ENCODE results near the gene SPINT2.
A peak's percentile ranks its signal among the peaks of the same experiment; 100 is the strongest.

SPINT2 gene

GRCh38 chr19:38303517-38304351 is 39.4 kb downstream of the SPINT2 start, which contains the start of gene C19orf33:
C19orf33 (plus strand) TSS chr19:38304251; CDS start chr19:38304262, 11 bp downstream.
- DNase-seq: no peak

DNA sequence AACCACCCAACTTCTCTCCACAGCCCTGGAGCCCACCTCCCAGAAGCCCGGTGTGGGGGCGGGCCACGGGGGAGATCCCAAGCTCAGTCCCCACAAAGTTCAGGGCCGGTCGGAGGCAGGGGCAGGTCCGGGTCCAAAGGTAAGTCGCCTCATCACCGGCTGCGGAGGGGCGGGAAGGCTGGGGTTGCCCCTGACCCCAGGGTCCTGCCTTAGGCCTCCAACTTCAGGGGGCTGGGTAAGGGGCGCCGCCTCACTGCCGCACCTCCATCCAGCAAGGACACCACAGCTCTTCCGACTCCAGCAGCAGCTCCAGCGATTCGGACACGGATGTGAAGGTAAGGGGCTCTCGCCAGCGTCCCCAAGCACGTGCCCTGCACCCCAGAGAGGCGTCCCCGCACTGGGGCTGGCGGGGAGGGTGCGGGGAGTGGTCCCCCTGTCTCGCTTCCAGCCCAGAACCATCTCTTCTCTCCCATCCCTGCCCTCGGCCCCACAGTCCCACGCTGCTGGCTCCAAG is 40.0 kb downstream of the SPINT2 start:
- DNase-seq: no peak

DNA sequence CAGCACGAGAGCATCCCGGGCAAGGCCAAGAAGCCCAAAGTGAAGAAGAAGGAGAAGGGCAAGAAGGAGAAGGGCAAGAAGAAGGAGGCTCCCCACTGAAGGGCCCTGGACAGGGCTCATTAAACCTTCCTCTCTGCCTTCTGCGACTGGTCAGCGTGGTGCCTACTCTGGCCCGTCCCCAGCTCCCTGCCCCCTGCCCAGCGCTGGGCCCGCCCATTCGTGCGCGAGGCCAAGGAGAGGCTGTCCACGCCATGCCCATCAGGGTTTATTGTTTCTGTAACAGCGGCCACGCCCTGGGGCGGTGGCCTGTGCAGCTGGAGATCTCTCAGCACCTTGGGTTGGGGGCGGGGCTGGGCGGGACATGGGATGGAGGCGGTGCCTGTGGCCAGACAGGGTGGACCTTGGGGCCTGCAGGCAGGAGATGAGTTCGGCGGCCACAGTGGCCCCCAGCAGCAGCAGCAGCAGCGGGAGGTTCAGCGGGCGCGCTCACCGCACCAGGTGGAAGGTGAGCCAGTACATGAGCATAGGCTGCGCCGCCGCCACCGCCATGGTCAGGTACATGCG is 40.6 kb downstream of the SPINT2 start:
- no peak for DNase-seq

DNA sequence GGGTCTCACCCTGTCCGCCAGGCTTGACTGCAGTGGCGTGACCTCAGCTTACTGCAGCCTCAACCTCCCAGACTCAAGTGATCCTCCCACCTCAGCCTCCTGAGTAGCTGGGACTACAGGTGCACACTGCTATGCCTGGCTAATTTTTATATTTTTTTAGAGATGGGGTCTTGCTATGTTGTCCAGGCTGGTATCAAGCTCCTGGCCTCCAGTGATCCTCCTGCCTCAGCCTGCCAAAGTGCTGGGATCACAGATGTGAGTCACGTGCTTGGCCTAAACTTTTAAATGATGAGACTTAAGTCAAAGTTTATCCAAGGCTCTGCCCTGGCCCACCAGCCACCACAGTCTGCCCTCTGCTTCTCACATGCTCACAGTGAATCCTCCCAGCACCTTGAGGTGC is 41.9 kb downstream of the SPINT2 start:
- no peak for DNase-seq

GRCh38 chr19:38307076-38307475 is 42.7 kb downstream of the SPINT2 start:
- DNase-seq: no peak

- no peak for DNase-seq
Measured at GRCh38 chr19:38307597-38307996, 43.2 kb downstream of the SPINT2 start.

DNA sequence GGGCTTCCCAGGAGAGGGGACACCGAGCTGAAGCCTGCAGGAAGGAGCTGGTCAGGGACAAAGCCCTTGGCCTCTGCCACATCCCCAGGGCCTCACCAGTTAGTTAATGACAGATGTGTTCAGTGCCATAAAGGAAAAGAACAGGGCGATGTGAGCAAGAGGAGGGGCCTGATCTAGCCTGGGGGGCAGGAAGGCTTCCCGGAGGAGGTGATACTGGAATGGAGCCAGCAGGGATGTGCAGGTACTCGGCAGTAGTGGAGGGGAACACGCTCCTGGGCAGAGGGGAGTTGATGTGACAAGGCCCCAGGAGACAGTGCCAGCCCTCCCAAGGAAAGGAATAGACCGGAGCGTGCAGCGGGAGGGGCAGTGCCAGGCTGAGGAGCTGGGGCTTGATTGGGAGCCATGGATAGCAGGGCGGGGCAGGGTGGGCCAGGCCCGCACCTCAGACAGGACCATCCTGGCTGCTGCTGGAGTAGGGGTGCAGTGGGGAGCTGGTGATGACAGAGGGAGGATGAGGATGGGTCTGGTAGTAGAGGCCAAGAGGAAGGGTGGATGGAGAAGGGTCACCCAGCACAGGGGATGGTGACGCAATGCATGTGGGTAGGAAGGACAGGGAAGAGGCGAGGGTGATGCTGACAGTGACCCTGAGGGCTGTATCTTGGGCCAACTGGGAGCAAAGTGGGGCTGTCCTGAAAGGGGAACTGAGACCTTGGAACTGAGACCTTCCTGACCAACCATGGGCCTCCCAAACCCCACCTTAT is 43.8 kb downstream of the SPINT2 start:
- DNase-seq: peak; percentile 47

DNA sequence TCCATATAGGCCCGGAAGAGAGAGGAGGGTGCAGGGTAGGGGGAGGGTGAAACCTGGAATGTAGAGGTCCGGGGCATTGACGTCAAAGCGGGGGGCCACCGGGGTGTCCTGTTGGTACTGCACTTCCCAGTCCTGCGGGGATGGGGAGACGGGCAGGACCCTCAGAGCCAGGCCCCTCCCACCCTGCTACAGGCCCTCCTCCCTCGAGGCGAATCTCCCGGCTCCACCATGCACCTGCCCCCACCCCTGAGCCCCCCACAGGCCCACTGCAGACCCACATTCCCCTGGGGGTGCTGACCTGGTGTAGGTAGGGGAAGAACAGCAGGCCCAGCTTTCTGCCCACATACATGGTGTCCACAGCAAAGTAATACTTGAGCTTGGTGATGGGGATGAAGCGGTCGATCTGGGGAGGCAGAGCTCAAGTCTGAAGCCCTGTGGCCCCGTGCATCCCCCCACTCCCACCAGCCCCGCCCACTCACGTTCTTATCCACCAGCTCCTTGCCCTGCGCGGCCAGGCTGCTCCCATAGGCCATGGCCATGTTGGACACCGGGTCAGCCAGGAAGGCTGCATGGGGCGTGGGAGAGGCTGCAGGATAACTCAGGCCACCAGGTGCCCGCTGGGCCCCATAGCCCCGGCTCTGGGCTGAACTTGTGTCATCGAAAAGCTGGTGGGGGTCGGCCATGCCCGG is 44.7 kb downstream of the SPINT2 start:
- no peak for DNase-seq

GRCh38 chr19:38309615-38310278 is 45.4 kb downstream of the SPINT2 start:
- no peak for DNase-seq

GRCh38 chr19:38310279-38310670 is 45.9 kb downstream of the SPINT2 start:
- DNase-seq: no peak

DNA sequence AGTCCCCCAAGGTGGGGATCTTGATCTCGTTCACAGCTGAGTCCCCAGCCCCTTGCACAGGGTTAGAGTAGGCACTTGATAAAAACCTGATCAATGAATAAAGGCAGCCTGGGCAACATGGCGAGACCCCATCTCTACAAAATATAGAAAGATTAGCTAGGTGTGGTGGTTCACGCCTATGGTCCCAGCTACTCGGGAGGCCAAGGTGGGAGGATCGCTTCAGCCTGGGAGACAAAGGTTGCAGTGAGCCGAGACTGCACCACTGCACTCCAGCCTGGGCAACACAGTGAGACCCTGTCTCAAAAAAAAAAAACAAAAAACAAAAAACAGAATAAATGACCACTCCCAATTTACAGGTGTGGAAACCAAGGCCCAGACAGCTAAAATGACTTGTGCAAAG is 46.6 kb downstream of the SPINT2 start:
- no peak for DNase-seq

- peak; percentile 98 for DNase-seq
Measured at GRCh38 chr19:38315657-38316476, 51.5 kb downstream of the SPINT2 start, which contains the start of gene YIF1B. YIF1B (minus strand) TSS chr19:38315947; CDS start chr19:38315917, 30 bp downstream.

GRCh38 chr19:38316477-38317067 is 52.2 kb downstream of the SPINT2 start:
- no peak for DNase-seq

- DNase-seq: peak; percentile 65
Measured at GRCh38 chr19:38317104-38317612, 52.8 kb downstream of the SPINT2 start.

- no peak for DNase-seq
Measured at GRCh38 chr19:38318660-38319059, 54.3 kb downstream of the SPINT2 start.

GRCh38 chr19:38319421-38320258 is 55.3 kb downstream of the SPINT2 start, which contains the start of gene KCNK6:
KCNK6 (plus strand) TSS chr19:38319845; CDS start chr19:38319951, 106 bp downstream.
- DNase-seq: peak; percentile 63

DNA sequence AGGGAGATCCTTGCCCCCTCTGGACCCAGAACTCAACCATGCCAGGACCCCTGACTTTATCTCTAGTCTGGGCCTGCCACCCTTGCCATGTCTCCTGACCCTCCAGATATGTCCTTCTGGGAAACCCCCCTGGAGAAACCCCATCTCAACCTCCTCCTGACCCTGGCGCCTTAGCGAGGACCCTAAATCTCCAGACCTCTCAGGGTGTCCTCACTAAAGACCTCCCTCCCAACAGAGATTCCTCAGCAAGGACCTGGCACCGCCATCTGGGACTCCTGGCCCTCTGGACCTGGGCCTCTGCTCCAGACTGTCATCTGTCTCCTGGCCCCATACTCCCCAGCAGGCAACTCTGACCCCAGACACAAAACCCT is 56.6 kb downstream of the SPINT2 start:
- no peak for DNase-seq

GRCh38 chr19:38321646-38322196 is 57.3 kb downstream of the SPINT2 start:
- DNase-seq: peak; percentile 72

- peak; percentile 78 for DNase-seq
Measured at GRCh38 chr19:38323291-38323690, 58.9 kb downstream of the SPINT2 start.

Measured in inflammatory macrophage treated with lipopolysaccharide for 4 hours (primary cell).